ENCODE data around the gene HRC. TPM values are rescaled to one million over a fixed set of nuclear protein-coding genes. Genes with fewer than 3 reads are reported as not detected.

The HRC gene
- total and polyA plus RNA-seq, 4 donors, result 0.14 to 5.7 (median 1.1) TPM

GRCh38 chr19:49140951-49141350 lies 14.2 kb downstream of the HRC start:
- DNase-seq, result no peak
- Histone ChIP-seq H3K9me3 (ENCODE audit: control insufficient read depth in 4 of 4, insufficient read depth in 3 of 4, low read length in 3 of 4) (no peaks in the 10 kb centered on the region), H3K9ac (ENCODE audit: insufficient read depth in 1 of 2, low read length in 2 of 2) (no peak overlapping the region), H3K36me3 (ENCODE audit: control insufficient read depth in 4 of 4, insufficient read depth in 4 of 4, low read length in 4 of 4) (no peaks in the 10 kb centered on the region), H3K27ac (ENCODE audit: low read depth in 1 of 2, low read length in 1 of 2) (no peak overlapping the region), H3K4me3 (no peak overlapping the region), H3K4me1 (ENCODE audit: control insufficient read depth in 5 of 5, insufficient read depth in 5 of 5, low read length in 5 of 5) (peaks cover 0 to 9% (median 4%) of the 10 kb centered on the region in 5 donors), H3K27me3 (ENCODE audit: control insufficient read depth in 3 of 3, insufficient read depth in 3 of 3, low read length in 2 of 3) (no peaks in the 10 kb centered on the region)
- WGBS, 2 donors, result 84 to 85% methylated on average over 7 of the region's 7 CpGs
- TF ChIP-seq, protein P1, sequence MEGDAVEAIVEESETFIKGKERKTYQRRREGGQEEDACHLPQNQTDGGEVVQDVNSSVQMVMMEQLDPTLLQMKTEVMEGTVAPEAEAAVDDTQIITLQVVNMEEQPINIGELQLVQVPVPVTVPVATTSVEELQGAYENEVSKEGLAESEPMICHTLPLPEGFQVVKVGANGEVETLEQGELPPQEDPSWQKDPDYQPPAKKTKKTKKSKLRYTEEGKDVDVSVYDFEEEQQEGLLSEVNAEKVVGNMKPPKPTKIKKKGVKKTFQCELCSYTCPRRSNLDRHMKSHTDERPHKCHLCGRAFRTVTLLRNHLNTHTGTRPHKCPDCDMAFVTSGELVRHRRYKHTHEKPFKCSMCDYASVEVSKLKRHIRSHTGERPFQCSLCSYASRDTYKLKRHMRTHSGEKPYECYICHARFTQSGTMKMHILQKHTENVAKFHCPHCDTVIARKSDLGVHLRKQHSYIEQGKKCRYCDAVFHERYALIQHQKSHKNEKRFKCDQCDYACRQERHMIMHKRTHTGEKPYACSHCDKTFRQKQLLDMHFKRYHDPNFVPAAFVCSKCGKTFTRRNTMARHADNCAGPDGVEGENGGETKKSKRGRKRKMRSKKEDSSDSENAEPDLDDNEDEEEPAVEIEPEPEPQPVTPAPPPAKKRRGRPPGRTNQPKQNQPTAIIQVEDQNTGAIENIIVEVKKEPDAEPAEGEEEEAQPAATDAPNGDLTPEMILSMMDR (IDR thresholded peaks at IDR 0.05; ENCODE audit: control extremely low read depth, extremely low read depth), result no peak
- no peak for ATAC-seq (ENCODE audit: insufficient read depth, low FRiP score)

DNA sequence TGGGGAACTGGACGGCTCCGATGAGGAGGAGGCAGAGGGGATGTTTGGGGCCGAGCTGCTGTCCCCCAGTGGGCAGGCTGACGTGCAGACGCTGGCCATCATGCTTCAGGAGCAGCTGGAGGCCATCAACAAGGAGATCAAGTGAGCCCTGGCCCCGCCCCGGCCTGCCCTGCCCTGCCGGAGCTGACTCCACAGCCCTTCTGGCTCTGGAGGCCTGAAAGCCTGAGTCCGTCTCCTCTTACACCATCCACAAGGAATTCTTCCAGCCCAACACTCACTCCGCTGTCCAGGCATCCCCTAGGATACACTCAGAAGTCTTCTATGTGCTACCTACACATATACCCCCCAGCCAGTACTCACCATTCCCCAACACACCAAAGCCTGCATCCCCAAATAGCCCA lies 18.4 kb downstream of the HRC start:
- no peak overlapping the region for H3K9ac ChIP-seq (ENCODE audit: insufficient read depth in 1 of 2, low read length in 2 of 2)
- H3K4me3 ChIP-seq, result no peak overlapping the region
- DNase-seq, result peak; percentile 47 to 75 (median 68)
- H3K4me1 ChIP-seq (ENCODE audit: control insufficient read depth in 5 of 5, insufficient read depth in 5 of 5, low read length in 5 of 5), result peaks cover 0 to 17% (median 4%) of the 10 kb centered on the region in 5 donors
- ATAC-seq (ENCODE audit: insufficient read depth, low FRiP score), result no peak
- TF ChIP-seq, protein P1 (IDR thresholded peaks at IDR 0.05; ENCODE audit: control extremely low read depth, extremely low read depth), result no peak
- WGBS, 2 donors, result 83 to 85% methylated on average over 10 of the region's 10 CpGs
- no peak overlapping the region for H3K27ac ChIP-seq (ENCODE audit: low read depth in 1 of 2, low read length in 1 of 2)
- H3K36me3 ChIP-seq (ENCODE audit: control insufficient read depth in 4 of 4, insufficient read depth in 4 of 4, low read length in 4 of 4), result no peaks in the 10 kb centered on the region
- no peaks in the 10 kb centered on the region for H3K9me3 ChIP-seq (ENCODE audit: control insufficient read depth in 4 of 4, insufficient read depth in 3 of 4, low read length in 3 of 4)
- H3K27me3 ChIP-seq (ENCODE audit: control insufficient read depth in 3 of 3, insufficient read depth in 3 of 3, low read length in 2 of 3), result no peaks in the 10 kb centered on the region

GRCh38 chr19:49135686-49136085 lies 19.5 kb downstream of the HRC start:
- Histone ChIP-seq H3K9me3 (ENCODE audit: control insufficient read depth in 4 of 4, insufficient read depth in 3 of 4, low read length in 3 of 4) (no peaks in the 10 kb centered on the region), H3K36me3 (ENCODE audit: control insufficient read depth in 4 of 4, insufficient read depth in 4 of 4, low read length in 4 of 4) (no peaks in the 10 kb centered on the region), H3K27me3 (ENCODE audit: control insufficient read depth in 3 of 3, insufficient read depth in 3 of 3, low read length in 2 of 3) (no peaks in the 10 kb centered on the region), H3K4me3 (no peak overlapping the region), H3K4me1 (ENCODE audit: control insufficient read depth in 5 of 5, insufficient read depth in 5 of 5, low read length in 5 of 5) (peaks cover 0 to 17% (median 4%) of the 10 kb centered on the region in 5 donors), H3K9ac (ENCODE audit: insufficient read depth in 1 of 2, low read length in 2 of 2) (no peak overlapping the region), H3K27ac (ENCODE audit: low read depth in 1 of 2, low read length in 1 of 2) (no peak overlapping the region)
- ATAC-seq (ENCODE audit: insufficient read depth, low FRiP score) (no peak), DNase-seq (no peak)
- 89 to 91% methylated on average over 5 of the region's 5 CpGs for WGBS, 2 donors
- TF ChIP-seq, protein P1 (IDR thresholded peaks at IDR 0.05; ENCODE audit: control extremely low read depth, extremely low read depth), result no peak
